Colonic mucosa (tissue), 4 donors: ENCODE data around the gene PCNA. TPM values are rescaled to one million over a fixed set of nuclear protein-coding genes. Genes with fewer than 3 reads are reported as not detected.
A peak's percentile ranks its signal among the peaks of the same experiment; 100 is the strongest.

ENCODE experiments used
- DNase-seq: peaks from one replicate; pipeline ENCODE4 v3.0.0-alpha.2; 2020
- H3K27ac ChIP-seq: fragments of 200-600 bp; one replicate; pipeline ENCODE4 v1.8.0; 2021
- H3K27me3 ChIP-seq: fragments of 200-600 bp; one replicate; pipeline ENCODE4 v1.8.0; 2021
- H3K36me3 ChIP-seq: fragments of 200-600 bp; one replicate; pipeline ENCODE4 v1.8.0; 2021
- H3K4me1 ChIP-seq: fragments of 200-600 bp; one replicate; pipeline ENCODE4 v1.8.0; 2021; ENCODE audit warnings: mild to moderate bottlenecking
- H3K4me3 ChIP-seq: fragments of 200-600 bp; one replicate; pipeline ENCODE4 v1.8.0; 2021
- H3K9ac ChIP-seq, 2 donors: one replicate each; pipeline ENCODE4 v1.7.0; 2013; ENCODE audit warnings: control low read depth in 2 of 2, low read depth in 2 of 2, low read length in 2 of 2
- H3K9me3 ChIP-seq: fragments of 200-600 bp; one replicate; pipeline ENCODE4 v1.8.0; 2021
- intact Hi-C: fragments of 100-400 bp; cut with DNase I; formaldehyde crosslinking; loops from one replicate; pipeline ENCODE4 v1.14.1; 2022
- total RNA-seq, 2 donors: library from RNA; stranded (reverse); fragmentation: NEBNext Ultra II Directional in 1 of 2; extraction: Animal tissue kit (Norgen Biotek cat#: 25700) in 1 of 2; gene quantifications; one replicate each; pipeline ENCODE4 v1.2.1, GENCODE V29; 2021
- TF ChIP-seq, protein P1 (sequence below): fragments of 200-600 bp; IDR thresholded peaks from one replicate; pipeline ENCODE4 v1.8.0; 2022; ENCODE audit warnings: antibody characterized with exemption, mild to moderate bottlenecking
- donor health status: healthy.
- donor health status: DM: no; HTN: no; CAD: no.
- donor health status: DM: no; HTN: no; CAD: no.

Gene PCNA
- total RNA-seq, 2 donors from 2014 or later: 59.0 to 204 TPM

GRCh38 chr20:5070570-5070969, 49.2 kb downstream of the PCNA start:
- no peak overlapping the region for H3K4me3 ChIP-seq
- H3K9ac ChIP-seq: no peak overlapping the region
- H3K27ac ChIP-seq: no peak overlapping the region
- intact Hi-C loops: no loop called here
- no peaks in the 10 kb centered on the region for H3K9me3 ChIP-seq
- H3K27me3 ChIP-seq: no peaks in the 10 kb centered on the region
- H3K4me1 ChIP-seq: peaks cover 14% of the 10 kb centered on the region
- H3K36me3 ChIP-seq: no peaks in the 10 kb centered on the region
- no peak for DNase-seq
- TF ChIP-seq, protein P1, sequence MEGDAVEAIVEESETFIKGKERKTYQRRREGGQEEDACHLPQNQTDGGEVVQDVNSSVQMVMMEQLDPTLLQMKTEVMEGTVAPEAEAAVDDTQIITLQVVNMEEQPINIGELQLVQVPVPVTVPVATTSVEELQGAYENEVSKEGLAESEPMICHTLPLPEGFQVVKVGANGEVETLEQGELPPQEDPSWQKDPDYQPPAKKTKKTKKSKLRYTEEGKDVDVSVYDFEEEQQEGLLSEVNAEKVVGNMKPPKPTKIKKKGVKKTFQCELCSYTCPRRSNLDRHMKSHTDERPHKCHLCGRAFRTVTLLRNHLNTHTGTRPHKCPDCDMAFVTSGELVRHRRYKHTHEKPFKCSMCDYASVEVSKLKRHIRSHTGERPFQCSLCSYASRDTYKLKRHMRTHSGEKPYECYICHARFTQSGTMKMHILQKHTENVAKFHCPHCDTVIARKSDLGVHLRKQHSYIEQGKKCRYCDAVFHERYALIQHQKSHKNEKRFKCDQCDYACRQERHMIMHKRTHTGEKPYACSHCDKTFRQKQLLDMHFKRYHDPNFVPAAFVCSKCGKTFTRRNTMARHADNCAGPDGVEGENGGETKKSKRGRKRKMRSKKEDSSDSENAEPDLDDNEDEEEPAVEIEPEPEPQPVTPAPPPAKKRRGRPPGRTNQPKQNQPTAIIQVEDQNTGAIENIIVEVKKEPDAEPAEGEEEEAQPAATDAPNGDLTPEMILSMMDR: no peak

- Histone ChIP-seq H3K4me1 (peaks cover 14% of the 10 kb centered on the region), H3K27me3 (no peaks in the 10 kb centered on the region), H3K9ac (no peak overlapping the region), H3K27ac (no peak overlapping the region), H3K4me3 (no peak overlapping the region), H3K9me3 (no peaks in the 10 kb centered on the region), H3K36me3 (no peaks in the 10 kb centered on the region)
- TF ChIP-seq, protein P1: no peak
- intact Hi-C loops: no loop called here
- DNase-seq: no peak
Measured at GRCh38 chr20:5070081-5070480, 49.7 kb downstream of the PCNA start.

DNA sequence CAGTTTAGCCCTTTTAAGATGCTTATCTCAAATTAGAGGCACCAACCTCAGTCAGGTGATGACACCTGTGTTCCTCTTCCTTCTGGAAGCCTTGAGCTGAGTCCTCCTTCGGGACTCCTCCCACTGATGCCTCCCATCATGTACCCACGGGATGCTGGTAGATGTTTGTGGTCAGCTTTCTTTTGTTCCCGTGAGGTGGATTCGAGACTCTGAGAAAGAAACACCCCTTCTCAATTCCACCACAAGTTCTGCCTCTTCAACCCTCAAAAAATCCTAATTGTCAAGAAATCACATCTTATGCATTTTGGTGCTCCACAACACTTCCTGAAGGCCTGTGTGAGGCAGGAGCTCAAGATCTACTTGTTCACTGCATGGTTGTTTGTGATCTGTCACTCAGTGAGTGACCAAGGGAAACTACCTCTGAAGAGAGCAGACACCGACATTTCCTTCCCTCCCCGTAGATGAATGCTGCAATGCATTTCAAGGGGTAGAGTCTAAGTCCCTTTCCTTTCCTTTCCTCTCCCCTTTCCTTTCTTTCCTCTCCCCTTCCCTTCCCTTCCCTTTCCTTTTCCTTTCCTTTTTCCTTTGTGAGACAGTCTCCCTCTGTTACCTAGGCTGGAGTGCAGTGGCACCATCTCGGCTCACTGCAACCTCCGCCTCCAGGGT, 50.5 kb downstream of the PCNA start:
- Histone ChIP-seq H3K27ac (no peak overlapping the region), H3K4me1 (peaks cover 14% of the 10 kb centered on the region), H3K4me3 (no peak overlapping the region), H3K27me3 (no peaks in the 10 kb centered on the region), H3K9me3 (no peaks in the 10 kb centered on the region), H3K36me3 (no peaks in the 10 kb centered on the region), H3K9ac (no peak overlapping the region)
- TF ChIP-seq, protein P1: no peak
- intact Hi-C loops: no loop called here
- DNase-seq: no peak

- H3K4me1 ChIP-seq: peaks cover 4% of the 10 kb centered on the region
- no peaks in the 10 kb centered on the region for H3K36me3 ChIP-seq
- DNase-seq: no peak
- TF ChIP-seq, protein P1: no peak
- H3K4me3 ChIP-seq: no peak overlapping the region
- no peak overlapping the region for H3K9ac ChIP-seq
- no peak overlapping the region for H3K27ac ChIP-seq
- no peaks in the 10 kb centered on the region for H3K27me3 ChIP-seq
- no peaks in the 10 kb centered on the region for H3K9me3 ChIP-seq
- intact Hi-C loops: no loop called here
Measured at GRCh38 chr20:5067877-5068645, 51.7 kb downstream of the PCNA start.

DNA sequence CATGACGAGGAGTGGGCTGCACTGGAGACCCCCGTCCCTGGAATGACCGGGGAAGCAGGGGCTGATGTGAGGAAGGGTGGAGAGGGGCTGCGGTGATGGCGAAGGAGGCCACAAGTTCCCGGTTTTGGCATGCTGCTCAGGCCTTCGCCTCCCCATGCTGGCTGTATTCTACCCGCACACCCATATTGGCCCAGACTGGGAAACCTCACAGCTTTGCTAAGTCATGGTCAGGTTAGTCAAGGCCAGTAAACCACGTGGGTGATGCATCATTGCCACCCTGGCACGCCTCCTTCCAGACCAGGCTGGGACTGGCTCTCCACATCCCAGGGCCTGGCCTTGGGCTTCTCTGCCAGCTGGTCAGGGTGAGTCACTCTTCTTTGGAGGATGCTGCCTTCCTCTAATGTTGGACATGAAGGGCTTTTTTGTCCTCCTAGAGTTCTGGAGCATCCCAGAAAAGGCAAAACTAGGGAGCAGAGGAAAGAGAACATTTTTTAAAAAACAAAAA, 53.8 kb downstream of the PCNA start:
- peak; percentile 38 for DNase-seq
- Histone ChIP-seq H3K9ac (no peak overlapping the region), H3K4me3 (no peak overlapping the region), H3K4me1 (no peaks in the 10 kb centered on the region), H3K27ac (no peak overlapping the region), H3K27me3 (no peaks in the 10 kb centered on the region), H3K36me3 (no peaks in the 10 kb centered on the region), H3K9me3 (no peaks in the 10 kb centered on the region)
- intact Hi-C loops: no loop called here
- TF ChIP-seq, protein P1: no peak
